ENCODE data around the gene ANO10. TPM values are rescaled to one million over a fixed set of nuclear protein-coding genes. Genes with fewer than 3 reads are reported as not detected.

The ANO10 gene
- total RNA-seq, 1 donor from 2014 or later: 56.9 TPM

DNA sequence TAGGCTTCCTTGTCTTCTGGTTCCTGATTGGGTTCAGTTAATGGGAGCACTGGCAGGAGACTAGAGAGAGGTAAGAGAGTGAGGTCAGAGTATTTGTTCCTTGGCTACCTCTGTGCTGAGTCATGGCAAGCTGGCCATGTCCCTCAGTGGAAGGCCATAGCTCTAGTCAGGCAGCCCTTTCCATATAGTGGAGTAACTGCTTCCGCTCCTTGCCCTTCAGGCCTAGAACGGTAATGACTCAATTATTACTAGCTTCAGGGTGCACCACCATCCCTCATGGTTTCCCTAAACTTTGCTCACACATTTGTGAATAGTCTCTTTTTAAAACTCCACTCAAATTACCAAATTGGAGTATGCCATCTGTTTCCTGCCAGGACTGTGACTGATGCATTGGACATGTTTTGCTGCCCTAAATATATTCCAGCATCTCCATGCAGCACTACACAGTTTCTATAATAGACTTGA is 10.5 kb upstream of the ANO10 start:
- no peak for TF ChIP-seq CTCF (IDR thresholded peaks at IDR 0.05)
- no peak for DNase-seq (ENCODE audit: low spot score)
- no peaks in the 10 kb centered on the region for H3K27me3 Mint-ChIP-seq (ENCODE audit: low read depth)
- no peaks in the 10 kb centered on the region for H3K36me3 Mint-ChIP-seq (ENCODE audit: low read depth)
- no peaks in the 10 kb centered on the region for H3K9me3 Mint-ChIP-seq (ENCODE audit: low read depth)
- H3K4me1 Mint-ChIP-seq (ENCODE audit: low read depth): peaks cover 10% of the 10 kb centered on the region
- H3K27ac Mint-ChIP-seq (ENCODE audit: unreplicated experiment): no peak overlapping the region
- no peak overlapping the region for H3K4me3 Mint-ChIP-seq (ENCODE audit: unreplicated experiment)

GRCh38 chr3:43629741-43630140 is 7.9 kb upstream of the ANO10 start:
- H3K9me3 Mint-ChIP-seq (ENCODE audit: low read depth): no peaks in the 10 kb centered on the region
- H3K4me3 Mint-ChIP-seq (ENCODE audit: unreplicated experiment): no peak overlapping the region
- H3K4me1 Mint-ChIP-seq (ENCODE audit: low read depth): peaks cover 10% of the 10 kb centered on the region
- no peak for TF ChIP-seq CTCF (IDR thresholded peaks at IDR 0.05)
- peak overlapping the region; percentile 62 for H3K27ac Mint-ChIP-seq (ENCODE audit: unreplicated experiment)
- H3K27me3 Mint-ChIP-seq (ENCODE audit: low read depth): no peaks in the 10 kb centered on the region
- no peak for DNase-seq (ENCODE audit: low spot score)
- H3K36me3 Mint-ChIP-seq (ENCODE audit: low read depth): no peaks in the 10 kb centered on the region

DNA sequence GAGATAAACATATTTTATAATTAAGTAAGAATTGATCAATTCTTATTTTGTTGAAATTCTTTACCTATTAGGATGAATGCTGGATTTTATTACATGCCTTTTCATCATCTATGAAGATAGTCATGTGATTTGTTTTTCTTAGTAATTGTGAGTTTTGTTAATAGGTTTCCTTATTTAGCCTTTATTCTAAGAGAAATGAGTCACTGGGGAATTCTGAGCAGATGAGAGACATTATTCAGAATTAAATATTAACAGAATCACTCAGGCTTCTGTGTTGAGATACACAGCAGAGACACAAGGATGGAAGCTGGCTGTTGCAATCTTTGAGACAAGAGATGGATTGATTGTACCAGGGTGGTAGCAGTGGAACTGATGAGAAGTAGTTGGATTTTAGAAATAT is 7.4 kb upstream of the ANO10 start:
- no peak for TF ChIP-seq CTCF (IDR thresholded peaks at IDR 0.05)
- Mint-ChIP-seq H3K27me3 (ENCODE audit: low read depth) (no peaks in the 10 kb centered on the region), H3K4me1 (ENCODE audit: low read depth) (peaks cover 10% of the 10 kb centered on the region), H3K27ac (ENCODE audit: unreplicated experiment) (peak overlapping the region; percentile 62), H3K4me3 (ENCODE audit: unreplicated experiment) (no peak overlapping the region), H3K36me3 (ENCODE audit: low read depth) (no peaks in the 10 kb centered on the region), H3K9me3 (ENCODE audit: low read depth) (no peaks in the 10 kb centered on the region)
- DNase-seq (ENCODE audit: low spot score): no peak

DNA sequence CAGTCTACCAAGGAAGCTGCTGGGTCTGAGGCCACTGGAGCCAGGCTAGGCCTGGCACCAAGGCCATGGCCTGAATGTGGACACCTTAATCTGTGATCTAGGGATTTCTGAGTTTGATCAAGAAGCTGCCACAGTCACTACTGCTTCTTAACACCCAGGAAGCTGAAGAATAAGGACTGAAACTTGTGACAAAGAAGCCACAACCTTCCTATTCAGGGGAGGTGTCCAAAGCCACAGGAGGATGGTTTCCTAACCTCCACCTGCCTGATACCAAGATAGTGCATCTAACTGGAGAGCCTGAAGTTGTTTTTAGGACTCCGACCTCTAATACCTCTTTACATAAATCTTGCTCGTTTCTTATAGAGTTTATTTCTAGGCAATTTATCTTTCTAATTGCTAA is 5.5 kb upstream of the ANO10 start:
- no peak for TF ChIP-seq CTCF (IDR thresholded peaks at IDR 0.05)
- no peak overlapping the region for H3K4me3 Mint-ChIP-seq (ENCODE audit: unreplicated experiment)
- no peaks in the 10 kb centered on the region for H3K9me3 Mint-ChIP-seq (ENCODE audit: low read depth)
- H3K27ac Mint-ChIP-seq (ENCODE audit: unreplicated experiment): no peak overlapping the region
- DNase-seq (ENCODE audit: low spot score): no peak
- H3K36me3 Mint-ChIP-seq (ENCODE audit: low read depth): no peaks in the 10 kb centered on the region
- H3K27me3 Mint-ChIP-seq (ENCODE audit: low read depth): no peaks in the 10 kb centered on the region
- peaks cover 11% of the 10 kb centered on the region for H3K4me1 Mint-ChIP-seq (ENCODE audit: low read depth)

DNA sequence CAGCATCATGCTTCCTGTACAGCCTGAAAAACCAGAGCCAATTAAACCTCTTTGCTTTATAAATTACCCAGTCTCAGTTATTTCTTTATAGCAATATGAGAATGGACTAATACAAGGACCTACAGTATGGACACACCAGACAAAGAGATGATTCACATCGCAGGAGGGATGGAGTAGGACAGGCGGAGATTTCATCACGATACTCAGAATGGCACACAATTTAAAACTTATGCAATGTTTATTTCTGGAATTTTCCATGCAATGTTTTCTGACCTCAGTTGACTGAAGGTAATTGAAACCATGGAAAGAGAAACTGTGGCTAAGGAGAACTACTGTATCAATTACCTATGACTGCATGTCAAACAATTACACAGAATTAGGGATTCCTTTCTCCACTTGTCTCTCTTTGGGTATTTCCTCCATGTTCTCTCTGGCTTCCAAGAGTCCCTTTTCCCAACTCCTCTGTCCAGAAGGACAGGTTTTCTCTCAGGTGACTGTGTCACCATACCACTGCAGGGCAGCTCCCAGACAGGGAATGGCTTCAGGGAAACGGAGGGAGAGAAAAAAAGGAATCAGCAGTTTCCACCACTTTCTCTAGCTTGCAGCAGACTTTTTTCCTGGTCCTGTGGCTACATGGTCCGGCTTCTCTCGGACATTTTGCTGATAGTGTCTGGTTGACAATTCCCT is 3.0 kb upstream of the ANO10 start:
- no peak for DNase-seq (ENCODE audit: low spot score)
- Mint-ChIP-seq H3K27me3 (ENCODE audit: low read depth) (no peaks in the 10 kb centered on the region), H3K4me1 (ENCODE audit: low read depth) (peaks cover 23% of the 10 kb centered on the region), H3K9me3 (ENCODE audit: low read depth) (no peaks in the 10 kb centered on the region), H3K27ac (ENCODE audit: unreplicated experiment) (no peak overlapping the region), H3K36me3 (ENCODE audit: low read depth) (no peaks in the 10 kb centered on the region), H3K4me3 (ENCODE audit: unreplicated experiment) (no peak overlapping the region)
- TF ChIP-seq CTCF (IDR thresholded peaks at IDR 0.05): no peak
